Cerebellar nuclear complex (tissue), 1 donor: ENCODE measurements around the gene SLC17A9.

Source experiments
- DNase-seq, 2 experiments: peaks; one replicate each; lab custom pipeline; 2025; lab: John Stamatoyannopoulos, UW

SLC17A9 gene

GRCh38 chr20:62938105-62938888, 14.2 kb upstream of the SLC17A9 start, which contains the start of gene GID8:
TSS of gene GID8 (plus strand) at chr20:62938147. CDS start at chr20:62941503, 3,356 bp downstream.
- DNase-seq: no peak

GRCh38 chr20:62940875-62941274, 11.6 kb upstream of the SLC17A9 start:
- DNase-seq: no peak

- no peak for DNase-seq
These were observed 10.7 kb upstream of the SLC17A9 start for GRCh38 chr20:62941792-62942191.

GRCh38 chr20:62942456-62942855, 10.1 kb upstream of the SLC17A9 start:
- DNase-seq: no peak

- no peak for DNase-seq
These were observed 9.1 kb upstream of the SLC17A9 start for GRCh38 chr20:62943396-62943795.

- DNase-seq: no peak
These were observed 8.3 kb upstream of the SLC17A9 start for GRCh38 chr20:62944184-62944583.

GRCh38 chr20:62944746-62945145, 7.8 kb upstream of the SLC17A9 start:
- no peak for DNase-seq

- DNase-seq: no peak
These were observed 6.7 kb upstream of the SLC17A9 start for GRCh38 chr20:62945771-62946339.

GRCh38 chr20:62946918-62947317, 5.6 kb upstream of the SLC17A9 start:
- DNase-seq: no peak

GRCh38 chr20:62947532-62948300, 4.8 kb upstream of the SLC17A9 start:
- DNase-seq: no peak

GRCh38 chr20:62949153-62949821, 3.2 kb upstream of the SLC17A9 start:
- DNase-seq: no peak

- DNase-seq: no peak
These were observed 2.5 kb upstream of the SLC17A9 start for GRCh38 chr20:62949962-62950361.

GRCh38 chr20:62950741-62951140, 1.8 kb upstream of the SLC17A9 start:
- DNase-seq: no peak

- no peak for DNase-seq
These were observed 1.2 kb upstream of the SLC17A9 start for GRCh38 chr20:62951143-62951895.

- no peak for DNase-seq
These were observed 575 bp upstream of the SLC17A9 start for GRCh38 chr20:62951896-62952372.

- no peak for DNase-seq
These were observed 694 bp downstream of the SLC17A9 start for GRCh38 chr20:62952968-62953838.

- no peak for DNase-seq
These were observed 1.6 kb downstream of the SLC17A9 start for GRCh38 chr20:62953839-62954703.

- DNase-seq: no peak
These were observed 3.2 kb downstream of the SLC17A9 start for GRCh38 chr20:62955519-62956386.
